ENCODE results near the gene EFCAB6. TPM values are rescaled to one million over a fixed set of nuclear protein-coding genes. Genes with fewer than 3 reads are reported as not detected.

Gene EFCAB6
- total RNA-seq, 1 experiment from 2014 or later: 0.21 TPM

DNA sequence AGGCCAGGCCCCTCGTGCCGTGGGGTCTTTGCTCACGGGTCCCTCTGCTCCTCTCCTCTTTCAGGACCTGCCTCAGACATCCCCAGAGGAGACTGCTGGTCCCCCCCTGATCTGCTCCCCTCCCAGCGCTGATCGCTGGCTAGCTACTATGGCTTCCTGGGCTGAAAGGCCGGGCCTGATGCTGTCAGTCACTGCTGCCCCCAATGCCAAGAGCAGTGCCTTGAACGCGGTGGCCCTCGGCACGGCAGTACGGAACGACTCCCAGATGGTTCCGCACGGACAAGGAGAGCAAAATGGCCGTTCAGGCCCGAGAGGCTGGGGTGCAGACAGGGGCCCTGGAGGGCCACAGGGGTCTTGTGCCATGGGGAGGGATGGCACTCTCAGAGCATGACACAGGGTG, 28.7 kb upstream of the EFCAB6 start:
- ATAC-seq (no peak), DNase-seq (ENCODE audit: low read depth, low spot score) (no peak)
- H3K9me3 ChIP-seq (ENCODE audit: control insufficient read depth, insufficient read depth, low read depth, low read length): no peaks in the 10 kb centered on the region
- H3K27ac ChIP-seq (ENCODE audit: low read length): no peak overlapping the region
- H3K4me3 ChIP-seq (ENCODE audit: low read depth in 2 of 2, low read length in 2 of 2): no peak overlapping the region
- TF ChIP-seq SIN3A (IDR thresholded peaks at IDR 0.05; ENCODE audit: borderline replicate concordance, insufficient read depth, low read depth, low read length): no peak
- TF ChIP-seq, protein P1, sequence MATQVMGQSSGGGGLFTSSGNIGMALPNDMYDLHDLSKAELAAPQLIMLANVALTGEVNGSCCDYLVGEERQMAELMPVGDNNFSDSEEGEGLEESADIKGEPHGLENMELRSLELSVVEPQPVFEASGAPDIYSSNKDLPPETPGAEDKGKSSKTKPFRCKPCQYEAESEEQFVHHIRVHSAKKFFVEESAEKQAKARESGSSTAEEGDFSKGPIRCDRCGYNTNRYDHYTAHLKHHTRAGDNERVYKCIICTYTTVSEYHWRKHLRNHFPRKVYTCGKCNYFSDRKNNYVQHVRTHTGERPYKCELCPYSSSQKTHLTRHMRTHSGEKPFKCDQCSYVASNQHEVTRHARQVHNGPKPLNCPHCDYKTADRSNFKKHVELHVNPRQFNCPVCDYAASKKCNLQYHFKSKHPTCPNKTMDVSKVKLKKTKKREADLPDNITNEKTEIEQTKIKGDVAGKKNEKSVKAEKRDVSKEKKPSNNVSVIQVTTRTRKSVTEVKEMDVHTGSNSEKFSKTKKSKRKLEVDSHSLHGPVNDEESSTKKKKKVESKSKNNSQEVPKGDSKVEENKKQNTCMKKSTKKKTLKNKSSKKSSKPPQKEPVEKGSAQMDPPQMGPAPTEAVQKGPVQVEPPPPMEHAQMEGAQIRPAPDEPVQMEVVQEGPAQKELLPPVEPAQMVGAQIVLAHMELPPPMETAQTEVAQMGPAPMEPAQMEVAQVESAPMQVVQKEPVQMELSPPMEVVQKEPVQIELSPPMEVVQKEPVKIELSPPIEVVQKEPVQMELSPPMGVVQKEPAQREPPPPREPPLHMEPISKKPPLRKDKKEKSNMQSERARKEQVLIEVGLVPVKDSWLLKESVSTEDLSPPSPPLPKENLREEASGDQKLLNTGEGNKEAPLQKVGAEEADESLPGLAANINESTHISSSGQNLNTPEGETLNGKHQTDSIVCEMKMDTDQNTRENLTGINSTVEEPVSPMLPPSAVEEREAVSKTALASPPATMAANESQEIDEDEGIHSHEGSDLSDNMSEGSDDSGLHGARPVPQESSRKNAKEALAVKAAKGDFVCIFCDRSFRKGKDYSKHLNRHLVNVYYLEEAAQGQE (IDR thresholded peaks at IDR 0.05; ENCODE audit: insufficient read depth in 1 of 2, low read depth in 2 of 2, low read length in 1 of 2): no peak
- no peak for TF ChIP-seq TCF7L2 (IDR thresholded peaks at IDR 0.05; ENCODE audit: low read depth, low read length)
- TF ChIP-seq, protein P2, sequence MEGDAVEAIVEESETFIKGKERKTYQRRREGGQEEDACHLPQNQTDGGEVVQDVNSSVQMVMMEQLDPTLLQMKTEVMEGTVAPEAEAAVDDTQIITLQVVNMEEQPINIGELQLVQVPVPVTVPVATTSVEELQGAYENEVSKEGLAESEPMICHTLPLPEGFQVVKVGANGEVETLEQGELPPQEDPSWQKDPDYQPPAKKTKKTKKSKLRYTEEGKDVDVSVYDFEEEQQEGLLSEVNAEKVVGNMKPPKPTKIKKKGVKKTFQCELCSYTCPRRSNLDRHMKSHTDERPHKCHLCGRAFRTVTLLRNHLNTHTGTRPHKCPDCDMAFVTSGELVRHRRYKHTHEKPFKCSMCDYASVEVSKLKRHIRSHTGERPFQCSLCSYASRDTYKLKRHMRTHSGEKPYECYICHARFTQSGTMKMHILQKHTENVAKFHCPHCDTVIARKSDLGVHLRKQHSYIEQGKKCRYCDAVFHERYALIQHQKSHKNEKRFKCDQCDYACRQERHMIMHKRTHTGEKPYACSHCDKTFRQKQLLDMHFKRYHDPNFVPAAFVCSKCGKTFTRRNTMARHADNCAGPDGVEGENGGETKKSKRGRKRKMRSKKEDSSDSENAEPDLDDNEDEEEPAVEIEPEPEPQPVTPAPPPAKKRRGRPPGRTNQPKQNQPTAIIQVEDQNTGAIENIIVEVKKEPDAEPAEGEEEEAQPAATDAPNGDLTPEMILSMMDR (IDR thresholded peaks at IDR 0.05): no peak
- TF ChIP-seq POLR2AphosphoS5 (IDR thresholded peaks at IDR 0.05; ENCODE audit: low read depth, low read length): no peak
- no peaks in the 10 kb centered on the region for H3K4me1 ChIP-seq (ENCODE audit: control insufficient read depth, insufficient read depth, low read length)
- ChIA-PET POLR2A (no interaction called here), CTCF (no interaction called here)
- in situ Hi-C loops (cut with HindIII; ENCODE audit: low pct_unique_long_range_greater_than_20kb, low sequenced_read_pairs): no loop called here
- BruUV-seq (replicated peaks): no TSS peak
- intact Hi-C loops (cut with micrococcal nuclease; ENCODE audit: unreplicated experiment): no loop called here
- H3K27me3 ChIP-seq (ENCODE audit: control insufficient read depth, insufficient read depth, low read length): no peaks in the 10 kb centered on the region
- no peaks in the 10 kb centered on the region for H3K36me3 ChIP-seq (ENCODE audit: control insufficient read depth, insufficient read depth, low read length)

DNA sequence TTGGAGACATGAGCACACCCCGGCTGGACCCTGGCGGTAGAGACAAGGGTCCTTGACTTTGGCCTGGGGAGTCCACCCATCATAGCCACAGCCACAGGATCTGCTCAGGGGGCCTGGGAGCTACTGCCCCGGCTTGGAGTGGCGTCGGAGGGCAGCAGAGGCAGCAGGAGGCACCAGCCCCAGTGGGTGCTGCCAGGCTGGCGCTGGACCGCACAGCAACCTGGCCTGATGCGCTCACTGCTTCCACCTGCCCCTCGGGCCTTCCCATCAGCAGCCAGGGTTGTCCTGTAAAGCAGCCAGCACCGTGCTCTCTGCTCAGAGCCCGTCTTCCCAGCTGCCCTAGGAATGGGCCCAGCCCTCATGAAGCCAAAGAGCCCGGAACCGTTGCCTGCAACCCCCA, 28.3 kb upstream of the EFCAB6 start:
- ATAC-seq (no peak), DNase-seq (ENCODE audit: low read depth, low spot score) (no peak)
- ChIA-PET POLR2A (no interaction called here), CTCF (no interaction called here)
- Histone ChIP-seq H3K4me1 (ENCODE audit: control insufficient read depth, insufficient read depth, low read length) (no peaks in the 10 kb centered on the region), H3K27ac (ENCODE audit: low read length) (no peak overlapping the region), H3K36me3 (ENCODE audit: control insufficient read depth, insufficient read depth, low read length) (no peaks in the 10 kb centered on the region), H3K4me3 (ENCODE audit: low read depth in 2 of 2, low read length in 2 of 2) (no peak overlapping the region), H3K27me3 (ENCODE audit: control insufficient read depth, insufficient read depth, low read length) (no peaks in the 10 kb centered on the region), H3K9me3 (ENCODE audit: control insufficient read depth, insufficient read depth, low read depth, low read length) (no peaks in the 10 kb centered on the region)
- in situ Hi-C loops (cut with HindIII; ENCODE audit: low pct_unique_long_range_greater_than_20kb, low sequenced_read_pairs): no loop called here
- no TSS peak for BruUV-seq (replicated peaks)
- TF ChIP-seq, protein P2 (IDR thresholded peaks at IDR 0.05): no peak
- TF ChIP-seq, protein P1 (IDR thresholded peaks at IDR 0.05; ENCODE audit: insufficient read depth in 1 of 2, low read depth in 2 of 2, low read length in 1 of 2): no peak
- no peak for TF ChIP-seq SIN3A (IDR thresholded peaks at IDR 0.05; ENCODE audit: borderline replicate concordance, insufficient read depth, low read depth, low read length)
- no peak for TF ChIP-seq TCF7L2 (IDR thresholded peaks at IDR 0.05; ENCODE audit: low read depth, low read length)
- TF ChIP-seq POLR2AphosphoS5 (IDR thresholded peaks at IDR 0.05; ENCODE audit: low read depth, low read length): no peak
- intact Hi-C loops (cut with micrococcal nuclease; ENCODE audit: unreplicated experiment): no loop called here
